HepG2 (cell line): ENCODE data around the gene LRRC8C. TPM values are rescaled to one million over a fixed set of nuclear protein-coding genes. Genes with fewer than 3 reads are reported as not detected.

Experiments used
- ATAC-seq: fragments of 200-7000 bp; cut with Tn5 transposase; 3 replicates; pipeline ENCODE4 v1.9.1; 2020; ENCODE audit warnings: mild to moderate bottlenecking, moderate library complexity
- BruUV-seq: library from RNA; stranded (reverse); fragments of 400-500 nt; replicated peaks from 2 replicates; lab custom pipeline; 2021; lab: Mats Ljungman, UMichigan
- CTCF ChIA-PET: fragments of 300-600 bp; formaldehyde crosslinking; extraction: SDS; loops from one replicate; lab custom pipeline; 2021; ENCODE audit warnings: low total read pairs, inconsistent platforms, low intra/inter-chr PET ratio; lab: Yijun Ruan, JAX
- POLR2A ChIA-PET: fragments of 350-600 bp; sonication (Branson Sonifier 250); formaldehyde crosslinking; loops from one replicate; lab custom pipeline; 2020; ENCODE audit warnings: antibody characterized with exemption, inconsistent platforms; lab: Yijun Ruan, JAX
- DNase-seq: peaks from one replicate; pipeline ENCODE4 v3.0.0-alpha.2; 2015; ENCODE audit warnings: low spot score
- FAIRE-seq: peaks from 3 replicates; lab custom pipeline; 2011; peaks lifted over from hg19 to GRCh38; lab: Jason Lieb, UNC
- H2AFZ ChIP-seq: one replicate; pipeline ENCODE4 v1.6.1; 2011; ENCODE audit warnings: low read length, inconsistent platforms
- H3K27ac ChIP-seq: fragments of 300-600 bp; 3 replicates; pipeline ENCODE4 v1.8.0; 2011; ENCODE audit warnings: mixed run types, mild to moderate bottlenecking, mixed read lengths, low read length, inconsistent platforms; ENCODE audit not compliant: insufficient read depth; ENCODE audit errors: extremely low read length
- H3K27me3 ChIP-seq, 2 experiments: fragments of 200-600 bp in 1 of 2; 2 replicates in 1 of 2; 3 replicates in 1 of 2; pipeline versions ENCODE4 v1.6.0 to v1.8.0; 2011; ENCODE audit warnings: low read length in 2 of 2, mild to moderate bottlenecking in 2 of 2, moderate library complexity in 2 of 2, inconsistent platforms in 1 of 2; ENCODE audit not compliant: insufficient read depth in 2 of 2, control insufficient read depth in 1 of 2
- H3K36me3 ChIP-seq, 2 experiments: fragments of 200-600 bp in 1 of 2; replicated peaks in 1 of 2; 2 replicates in 1 of 2; 3 replicates in 1 of 2; pipeline versions ENCODE4 v1.5.1 to v1.8.0; 2011; ENCODE audit warnings: low read length in 2 of 2, inconsistent platforms in 1 of 2; ENCODE audit not compliant: insufficient read depth in 2 of 2, control insufficient read depth in 1 of 2
- H3K4me1 ChIP-seq: 2 replicates; pipeline ENCODE4 v1.5.1; 2012; ENCODE audit warnings: low read length, inconsistent platforms; ENCODE audit not compliant: insufficient read depth
- H3K4me2 ChIP-seq: 2 replicates; pipeline ENCODE4 v1.6.0; 2011; ENCODE audit warnings: low read depth, low read length, inconsistent platforms
- H3K4me3 ChIP-seq, 3 experiments: fragments of 200-600 bp in 1 of 3; sonication (generic), shearing (Covaris generic) in 1 of 3; replicated peaks in 1 of 3; 2 replicates each; pipeline ENCODE4 v1.5.1; 2011 to 2016; ENCODE audit warnings: low read length in 3 of 3, inconsistent platforms in 2 of 3, low read depth in 2 of 3, mild to moderate bottlenecking in 2 of 3, control low read depth in 1 of 3, mixed read lengths in 1 of 3; ENCODE audit not compliant: insufficient read depth in 1 of 3
- H3K79me2 ChIP-seq: one replicate; pipeline ENCODE4 v1.6.1; 2011; ENCODE audit warnings: low read length, inconsistent platforms; ENCODE audit not compliant: insufficient read depth
- H3K9ac ChIP-seq: 2 replicates; pipeline ENCODE4 v1.6.0; 2011; ENCODE audit warnings: mild to moderate bottlenecking, low read depth, low read length, inconsistent platforms; ENCODE audit not compliant: insufficient read depth
- H3K9me3 ChIP-seq: 2 replicates; pipeline ENCODE4 v1.5.1; 2012; ENCODE audit warnings: mild to moderate bottlenecking, low read length
- H4K20me1 ChIP-seq: 2 replicates; pipeline ENCODE4 v1.6.0; 2011; ENCODE audit warnings: inconsistent platforms, mild to moderate bottlenecking, low read length, moderate library complexity; ENCODE audit not compliant: insufficient read depth
- GPBP1L1 ChIP-seq: sonication (generic); formaldehyde crosslinking; IDR thresholded peaks from 2 replicates; pipeline ENCODE4 v1.5.0; 2020; ENCODE audit warnings: mild to moderate bottlenecking, missing genetic modification reagents
- GPN1 ChIP-seq: sonication (generic); formaldehyde crosslinking; IDR thresholded peaks from 2 replicates; pipeline ENCODE4 v1.5.1; 2020; ENCODE audit warnings: missing genetic modification reagents, borderline replicate concordance
- MTA3 ChIP-seq: sonication (generic); formaldehyde crosslinking; IDR thresholded peaks from 2 replicates; pipeline ENCODE4 v1.4.0; 2020; ENCODE audit warnings: missing genetic modification reagents
- PCBP2 ChIP-seq: fragments of 200-400 bp; formaldehyde crosslinking; optimal IDR thresholded peaks from 2 replicates; pipeline ENCODE3; 2018; ENCODE audit warnings: low read length, low read depth; ENCODE audit not compliant: poor library complexity, severe bottlenecking
- PRPF4 ChIP-seq: fragments of 200-400 bp; formaldehyde crosslinking; IDR thresholded peaks from 2 replicates; pipeline ENCODE4 v1.6.1; 2016; ENCODE audit warnings: low read length, low read depth; ENCODE audit not compliant: poor library complexity, severe bottlenecking
- REPIN1 ChIP-seq: sonication (generic); formaldehyde crosslinking; IDR thresholded peaks from 2 replicates; pipeline ENCODE4 v1.8.0; 2022; ENCODE audit warnings: missing genetic modification reagents, low read depth, mild to moderate bottlenecking, borderline replicate concordance
- SPEN ChIP-seq: sonication (generic); formaldehyde crosslinking; IDR thresholded peaks from 2 replicates; pipeline ENCODE4 v1.5.1; 2020; ENCODE audit warnings: low read depth, mild to moderate bottlenecking, missing genetic modification reagents
- THYN1 ChIP-seq: sonication (generic); formaldehyde crosslinking; IDR thresholded peaks from 2 replicates; pipeline ENCODE4 v1.8.1; 2023; ENCODE audit warnings: low read depth, mild to moderate bottlenecking, moderate library complexity, missing genetic modification reagents, borderline replicate concordance
- ZKSCAN5 ChIP-seq: sonication (generic); formaldehyde crosslinking; IDR thresholded peaks from 2 replicates; pipeline ENCODE4 v1.5.1; 2020; ENCODE audit warnings: mild to moderate bottlenecking, missing genetic modification reagents
- ZNF329 ChIP-seq: sonication (generic); formaldehyde crosslinking; IDR thresholded peaks from 2 replicates; pipeline ENCODE4 v1.9.0; 2021; ENCODE audit warnings: low read depth, mild to moderate bottlenecking, missing genetic modification reagents
- ZNF407 ChIP-seq: sonication (generic); formaldehyde crosslinking; IDR thresholded peaks from one replicate; pipeline ENCODE4 v1.5.1; 2020; ENCODE audit warnings: mild to moderate bottlenecking, missing genetic modification reagents; ENCODE audit errors: not compliant biosample characterization
- ZNF432 ChIP-seq: sonication (generic); formaldehyde crosslinking; IDR thresholded peaks from 2 replicates; pipeline ENCODE4 v1.5.0; 2020; ENCODE audit warnings: missing genetic modification reagents, mild to moderate bottlenecking, borderline replicate concordance
- ZNF546 ChIP-seq: sonication (generic); formaldehyde crosslinking; conservative IDR thresholded peaks from 2 replicates; pipeline ENCODE4 v1.8.1; 2023; ENCODE audit warnings: mild to moderate bottlenecking, missing genetic modification reagents
- ZNF569 ChIP-seq: sonication (generic); formaldehyde crosslinking; IDR thresholded peaks from 2 replicates; pipeline ENCODE4 v1.5.0; 2020; ENCODE audit warnings: mild to moderate bottlenecking, missing genetic modification reagents, moderate library complexity, borderline replicate concordance
- ZSCAN20 ChIP-seq: sonication (generic); formaldehyde crosslinking; IDR thresholded peaks from 2 replicates; pipeline ENCODE4 v1.4.0; 2020; ENCODE audit warnings: missing genetic modification reagents, mild to moderate bottlenecking, borderline replicate concordance
- WGBS: methylation state at CpG from one replicate; pipeline ENCODE4 v1.1.6; 2017; ENCODE audit warnings: low lambda C conversion rate; 5-methylcytosine and 5-hydroxymethylcytosine counted together
- in situ Hi-C: cut with HindIII; loops from 2 replicates; pipeline ENCODE4 v1.10.0; 2017; ENCODE audit warnings: low pct_unique_long_range_greater_than_20kb; ENCODE audit not compliant: extremely low pct_ligation_motif_present
- intact Hi-C: fragments of 100-400 bp; cut with micrococcal nuclease; formaldehyde crosslinking; loops from one replicate; pipeline ENCODE4 v1.10.0; 2022; ENCODE audit not compliant: unreplicated experiment
- polyA plus RNA-seq, 8 experiments: library from polyadenylated mRNA; depleted of rRNA in 3 of 8; stranded (reverse) in 7 of 8; unstranded in 1 of 8; fragments of >200 nt; fragmentation: Illumina TruSeq in 4 of 8; extraction: Trizol in 4 of 8; gene quantifications; 2 replicates each; pipeline versions ENCODE4 v1.2.1 to v1.2.3, GENCODE V29; 2011 to 2016; ENCODE audit warnings: low read depth in 4 of 8, missing spikeins in 1 of 8, mixed read lengths in 1 of 8; ENCODE audit not compliant: insufficient read depth in 1 of 8
- total RNA-seq, 5 experiments: library from RNA; depleted of rRNA; stranded (reverse); fragments of >200 nt; fragmentation: Illumina TruSeq; extraction: Trizol; gene quantifications; 2 replicates each; pipeline ENCODE4 v1.2.3, GENCODE V29; 2016; ENCODE audit warnings: low read depth in 1 of 5

Gene LRRC8C
- total and polyA plus RNA-seq, 2 of the 13 experiments (the other 11 are each of a cell fraction or from before 2014, with no cell fraction given): 0.22 to 0.32 TPM

GRCh38 chr1:89594096-89594740 lies 38.7 kb upstream of the LRRC8C start:
- Histone ChIP-seq H3K4me2 (no peak overlapping the region), H3K27ac (no peak overlapping the region), H3K9ac (no peak overlapping the region), H3K79me2 (no peaks in the 10 kb centered on the region), H3K36me3 (no peaks in the 10 kb centered on the region), H3K4me1 (peaks cover 26% of the 10 kb centered on the region), H3K9me3 (no peaks in the 10 kb centered on the region), H2AFZ (no peak overlapping the region), H3K27me3 (no peaks in the 10 kb centered on the region), H4K20me1 (no peaks in the 10 kb centered on the region), H3K4me3 (no peak overlapping the region)
- FAIRE-seq (no peak), ATAC-seq (no peak), DNase-seq (no peak)
- ChIA-PET POLR2A (no interaction called here), CTCF (no interaction called here)
- intact Hi-C loops (no loop called here), in situ Hi-C loops (no loop called here)
- no TSS peak for BruUV-seq
- WGBS: 97% methylated on average over 4 of the region's 4 CpGs
- no peak for TF ChIP-seq ZNF407 (CRISPR knock-in tag)
- TF ChIP-seq THYN1 (CRISPR knock-in tag): no peak
- TF ChIP-seq ZNF329 (CRISPR knock-in tag): no peak
- TF ChIP-seq SPEN (CRISPR knock-in tag): no peak
- TF ChIP-seq ZNF546 (CRISPR knock-in tag): no peak
- TF ChIP-seq ZNF432: no peak
- TF ChIP-seq ZSCAN20 (CRISPR knock-in tag): no peak
- no peak for TF ChIP-seq MTA3 (CRISPR knock-in tag)
- no peak for TF ChIP-seq ZKSCAN5
- no peak for TF ChIP-seq REPIN1 (CRISPR knock-in tag)
- TF ChIP-seq ZNF569 (CRISPR knock-in tag): no peak
- no peak for TF ChIP-seq PRPF4
- no peak for TF ChIP-seq GPN1 (CRISPR knock-in tag)
- no peak for TF ChIP-seq PCBP2
- no peak for TF ChIP-seq GPBP1L1 (CRISPR knock-in tag)
